Endothelial cell of umbilical vein (primary cell): ENCODE measurements around the gene SEC14L1. TPM values are rescaled to one million over a fixed set of nuclear protein-coding genes. Genes with fewer than 3 reads are reported as not detected.

Experiments
- BruUV-seq: library from RNA; stranded (reverse); fragments of 400-500 nt; replicated peaks from 2 replicates; lab custom pipeline; 2021; lab: Mats Ljungman, UMichigan
- CTCF ChIA-PET: fragments of 300-600, 350-600 bp; sonication (Branson Sonifier 250); formaldehyde crosslinking; loops from one replicate; lab custom pipeline; 2021; ENCODE audit warnings: antibody characterized with exemption, inconsistent platforms; lab: Charles Lee
- POLR2A ChIA-PET: fragments of 300-600, 350-600 bp; sonication (Branson Sonifier 250); formaldehyde crosslinking; loops from one replicate; lab custom pipeline; 2021; ENCODE audit warnings: antibody characterized with exemption, inconsistent platforms; lab: Charles Lee
- DNase-seq: peaks from one replicate; pipeline ENCODE4 v3.0.0-alpha.2; 2011; ENCODE audit warnings: low read depth, low spot score
- FAIRE-seq: peaks from 2 replicates; lab custom pipeline; 2011; peaks lifted over from hg19 to GRCh38; lab: Jason Lieb, UNC
- H2AFZ ChIP-seq: 2 replicates; pipeline ENCODE4 v1.6.0; 2012; ENCODE audit warnings: low read depth, low read length, control low read depth, inconsistent platforms
- H3K27ac ChIP-seq: 2 replicates; pipeline ENCODE4 v1.5.1; 2011; ENCODE audit warnings: low read depth, mild to moderate bottlenecking, control low read depth, low read length, moderate library complexity; ENCODE audit not compliant: insufficient read depth
- H3K27me3 ChIP-seq, 2 experiments: 2 replicates each; pipeline versions ENCODE4 v1.6.0 to v1.6.1; 2011; ENCODE audit warnings: low read length in 2 of 2, mixed read lengths in 1 of 2; ENCODE audit not compliant: control insufficient read depth in 2 of 2, insufficient read depth in 2 of 2
- H3K36me3 ChIP-seq, 2 experiments: 2 replicates in 1 of 2; 3 replicates in 1 of 2; pipeline ENCODE4 v1.5.1; 2011; ENCODE audit warnings: low read length in 2 of 2, mild to moderate bottlenecking in 1 of 2, moderate library complexity in 1 of 2; ENCODE audit not compliant: control insufficient read depth in 2 of 2, insufficient read depth in 2 of 2; ENCODE audit errors: extremely low read depth in 1 of 2
- H3K4me1 ChIP-seq: 3 replicates; pipeline ENCODE4 v1.5.1; 2011; ENCODE audit warnings: mild to moderate bottlenecking, low read length; ENCODE audit not compliant: control insufficient read depth, insufficient read depth; ENCODE audit errors: extremely low read depth
- H3K4me2 ChIP-seq: 2 replicates; pipeline ENCODE4 v1.6.1; 2011; ENCODE audit warnings: low read length, control low read depth, mixed read lengths; ENCODE audit not compliant: insufficient read depth
- H3K4me3 ChIP-seq, 3 experiments: fragments of 200-600 bp in 1 of 3; sonication (generic), shearing (Covaris generic) in 1 of 3; replicated peaks in 1 of 3; 2 replicates each; pipeline ENCODE4 v1.5.1; 2011 to 2016; ENCODE audit warnings: control low read depth in 3 of 3, low read length in 3 of 3, mild to moderate bottlenecking in 2 of 3, inconsistent platforms in 1 of 3, low read depth in 1 of 3, moderate library complexity in 1 of 3; ENCODE audit not compliant: insufficient read depth in 1 of 3
- H3K79me2 ChIP-seq: 2 replicates; pipeline ENCODE4 v1.6.0; 2012; ENCODE audit warnings: low read length, inconsistent platforms; ENCODE audit not compliant: control insufficient read depth, insufficient read depth
- H3K9ac ChIP-seq: replicated peaks from 2 replicates; pipeline ENCODE3; 2011; ENCODE audit warnings: low read length, control low read depth; ENCODE audit not compliant: insufficient read depth; ENCODE audit errors: extremely low read depth
- H3K9me1 ChIP-seq: replicated peaks from 3 replicates; pipeline ENCODE4 v1.6.0; 2011; ENCODE audit warnings: mild to moderate bottlenecking, low read length; ENCODE audit not compliant: control insufficient read depth, insufficient read depth; ENCODE audit errors: extremely low read depth
- H3K9me3 ChIP-seq: replicated peaks from 2 replicates; pipeline ENCODE4 v1.5.1; 2012; ENCODE audit warnings: low read length, inconsistent platforms; ENCODE audit not compliant: control insufficient read depth, insufficient read depth
- H4K20me1 ChIP-seq: replicated peaks from 2 replicates; pipeline ENCODE3; 2011; ENCODE audit warnings: mild to moderate bottlenecking, low read length; ENCODE audit not compliant: control insufficient read depth, insufficient read depth; ENCODE audit errors: extremely low read depth
- EZH2 ChIP-seq: IDR thresholded peaks from 2 replicates; pipeline ENCODE4 v1.6.1; 2012; ENCODE audit warnings: borderline replicate concordance, low read depth, mild to moderate bottlenecking, moderate library complexity, low read length, inconsistent platforms; ENCODE audit not compliant: severe bottlenecking
- FOS ChIP-seq: IDR thresholded peaks from 2 replicates; pipeline ENCODE4 v1.6.1; 2011; ENCODE audit warnings: mild to moderate bottlenecking, low read length, moderate library complexity, borderline replicate concordance; ENCODE audit not compliant: insufficient read depth
- GATA2 ChIP-seq: IDR thresholded peaks from 2 replicates; pipeline ENCODE4 v1.7.0; 2011; ENCODE audit warnings: low read depth, mild to moderate bottlenecking, moderate library complexity, mixed read lengths, low read length; ENCODE audit not compliant: insufficient read length, insufficient read depth
- JUN ChIP-seq: IDR thresholded peaks from 2 replicates; pipeline ENCODE4 v1.6.1; 2011; ENCODE audit warnings: borderline replicate concordance, low read depth; ENCODE audit not compliant: insufficient read length, insufficient read depth
- MYC ChIP-seq: IDR thresholded peaks from one replicate; pipeline ENCODE4 v1.6.1; 2011; ENCODE audit warnings: mild to moderate bottlenecking, low read depth, low read length
- POLR2A ChIP-seq: IDR thresholded peaks from 2 replicates; pipeline ENCODE4 v1.6.1; 2012; ENCODE audit warnings: low read depth, mild to moderate bottlenecking, control low read depth, low read length
- POLR2AphosphoS5 ChIP-seq: IDR thresholded peaks from 2 replicates; pipeline ENCODE4 v1.6.1; 2012; ENCODE audit warnings: low read depth, mild to moderate bottlenecking, control low read depth, low read length, moderate library complexity; ENCODE audit not compliant: insufficient read depth
- dilution Hi-C: fragments of 300-500 bp; cut with MboI; formaldehyde crosslinking; loops from one replicate; pipeline ENCODE4 v1.15.0; 2019; ENCODE audit warnings: low sequenced_read_pairs; ENCODE audit not compliant: extremely low pct_ligation_motif_present
- intact Hi-C: fragments of 100-400 bp; cut with micrococcal nuclease; formaldehyde crosslinking; loops from one replicate; pipeline ENCODE4 v1.10.0; 2022
- polyA plus RNA-seq, 4 experiments: library from polyadenylated mRNA; depleted of rRNA in 3 of 4; stranded (reverse) in 3 of 4; unstranded in 1 of 4; fragments of >200 nt; gene quantifications; 2 replicates each; pipeline versions ENCODE4 v1.2.1 to v1.2.3, GENCODE V29; 2011 to 2012; ENCODE audit warnings: missing spikeins in 1 of 4
- total RNA-seq: library from RNA; stranded (reverse); gene quantifications from 2 replicates; pipeline ENCODE4 v1.2.3, GENCODE V29; 2021
- TF ChIP-seq, protein P1 (sequence below): IDR thresholded peaks from 2 replicates; pipeline ENCODE4 v1.6.1; 2011; ENCODE audit not compliant: insufficient read depth, insufficient read length
- TF ChIP-seq, protein P2 (sequence below), 2 donors: IDR thresholded peaks; 1 replicate in 1 of 2; 2 replicates in 1 of 2; pipeline ENCODE4 v1.5.1; 2011; ENCODE audit warnings: low read length in 2 of 2, mild to moderate bottlenecking in 2 of 2, moderate library complexity in 2 of 2, control low read depth in 1 of 2, inconsistent platforms in 1 of 2, low read depth in 1 of 2; ENCODE audit not compliant: insufficient read depth in 1 of 2; ENCODE audit errors: extremely low read depth in 1 of 2

SEC14L1 gene
- total and polyA plus RNA-seq, 2 donors (not counting 3 experiments of a cell fraction or from before 2014, with no cell fraction given), result 215 to 631 TPM

DNA sequence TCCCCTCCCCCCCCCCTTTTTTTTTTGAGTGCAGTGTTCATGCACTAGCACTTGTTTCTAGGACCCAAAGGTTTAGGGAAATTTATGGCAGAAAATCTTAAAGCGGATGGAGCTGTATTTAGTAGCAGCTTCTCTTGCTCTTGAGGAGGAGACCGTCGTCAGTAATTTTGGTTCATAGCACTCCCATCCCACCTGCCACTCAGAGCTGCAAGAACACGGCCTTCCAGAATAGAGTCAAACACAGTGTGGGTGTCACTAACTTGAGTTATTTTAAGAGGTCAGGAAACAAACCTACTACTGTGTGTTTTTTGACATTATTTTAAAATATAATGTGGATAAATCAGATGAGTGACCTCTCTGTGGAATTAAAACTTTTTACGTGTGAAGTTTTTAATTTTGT, 37.3 kb downstream of the SEC14L1 start:
- dilution Hi-C loops (no loop called here), intact Hi-C loops (no loop called here)
- no peaks in the 10 kb centered on the region for H3K27me3 ChIP-seq
- H3K9me3 ChIP-seq, result peaks cover 3% of the 10 kb centered on the region
- no peak overlapping the region for H2AFZ ChIP-seq
- H3K27ac ChIP-seq, result no peak overlapping the region
- CTCF ChIA-PET, result interaction anchor here (0.8 to 1.8 kb wide), 8 partner anchors 9 to 90 kb away, joined by 3 to 7 read pairs (median 4); no protein-coding TSS in a partner anchor
- peaks cover 70% of the 10 kb centered on the region for H3K4me1 ChIP-seq
- no peak overlapping the region for H3K4me3 ChIP-seq
- H3K79me2 ChIP-seq, result peaks cover 98% of the 10 kb centered on the region
- FAIRE-seq, result no peak
- no TSS peak for BruUV-seq
- POLR2A ChIA-PET, result no interaction called here
- DNase-seq, result no peak
- no peak for TF ChIP-seq POLR2A
- TF ChIP-seq GATA2, result no peak
- no peak for TF ChIP-seq JUN
- H3K9me1 ChIP-seq, result no peaks in the 10 kb centered on the region
- no peaks in the 10 kb centered on the region for H4K20me1 ChIP-seq
- H3K36me3 ChIP-seq, result peaks cover 8 to 12% of the 10 kb centered on the region in 2 experiments
- no peak overlapping the region for H3K4me2 ChIP-seq
- H3K9ac ChIP-seq, result no peak overlapping the region

DNA sequence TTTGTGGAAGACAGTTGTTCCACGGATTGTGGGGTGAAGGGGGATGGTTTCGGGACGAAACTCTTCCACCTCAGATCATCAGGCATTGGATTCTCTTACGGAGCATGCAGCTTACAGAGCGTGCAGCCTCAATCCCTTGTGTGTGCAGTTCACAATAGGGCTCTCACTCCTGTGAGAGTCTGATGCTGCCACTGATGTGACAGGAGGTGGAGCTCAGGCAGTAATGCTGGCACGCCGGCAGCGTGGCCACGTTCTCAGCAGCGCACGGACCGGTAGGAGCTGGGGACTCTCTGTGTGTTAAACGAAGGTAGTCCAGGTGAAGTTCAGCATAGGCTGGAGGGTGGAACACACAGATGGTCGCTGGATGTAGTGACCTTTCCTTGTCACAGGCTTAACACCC, 37.8 kb downstream of the SEC14L1 start:
- intact Hi-C loops (no loop called here), dilution Hi-C loops (no loop called here)
- Histone ChIP-seq H3K27ac (no peak overlapping the region), H3K27me3 (no peaks in the 10 kb centered on the region), H3K9me1 (no peaks in the 10 kb centered on the region), H4K20me1 (peaks cover under 1% of the 10 kb centered on the region), H3K9me3 (peaks cover 3% of the 10 kb centered on the region), H3K79me2 (peaks cover 98% of the 10 kb centered on the region), H3K4me1 (peaks cover 67% of the 10 kb centered on the region), H3K4me2 (no peak overlapping the region), H3K4me3 (no peak overlapping the region), H3K9ac (no peak overlapping the region), H3K36me3 (peaks cover 8 to 12% of the 10 kb centered on the region in 2 experiments), H2AFZ (no peak overlapping the region)
- CTCF ChIA-PET, result interaction anchor here (1.0 to 1.6 kb wide), 7 partner anchors 10 to 90 kb away, joined by 3 to 7 read pairs (median 4); no protein-coding TSS in a partner anchor
- POLR2A ChIA-PET, result no interaction called here
- no TSS peak for BruUV-seq
- TF ChIP-seq, protein P1, sequence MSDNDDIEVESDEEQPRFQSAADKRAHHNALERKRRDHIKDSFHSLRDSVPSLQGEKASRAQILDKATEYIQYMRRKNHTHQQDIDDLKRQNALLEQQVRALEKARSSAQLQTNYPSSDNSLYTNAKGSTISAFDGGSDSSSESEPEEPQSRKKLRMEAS, result no peak
- TF ChIP-seq, protein P2, sequence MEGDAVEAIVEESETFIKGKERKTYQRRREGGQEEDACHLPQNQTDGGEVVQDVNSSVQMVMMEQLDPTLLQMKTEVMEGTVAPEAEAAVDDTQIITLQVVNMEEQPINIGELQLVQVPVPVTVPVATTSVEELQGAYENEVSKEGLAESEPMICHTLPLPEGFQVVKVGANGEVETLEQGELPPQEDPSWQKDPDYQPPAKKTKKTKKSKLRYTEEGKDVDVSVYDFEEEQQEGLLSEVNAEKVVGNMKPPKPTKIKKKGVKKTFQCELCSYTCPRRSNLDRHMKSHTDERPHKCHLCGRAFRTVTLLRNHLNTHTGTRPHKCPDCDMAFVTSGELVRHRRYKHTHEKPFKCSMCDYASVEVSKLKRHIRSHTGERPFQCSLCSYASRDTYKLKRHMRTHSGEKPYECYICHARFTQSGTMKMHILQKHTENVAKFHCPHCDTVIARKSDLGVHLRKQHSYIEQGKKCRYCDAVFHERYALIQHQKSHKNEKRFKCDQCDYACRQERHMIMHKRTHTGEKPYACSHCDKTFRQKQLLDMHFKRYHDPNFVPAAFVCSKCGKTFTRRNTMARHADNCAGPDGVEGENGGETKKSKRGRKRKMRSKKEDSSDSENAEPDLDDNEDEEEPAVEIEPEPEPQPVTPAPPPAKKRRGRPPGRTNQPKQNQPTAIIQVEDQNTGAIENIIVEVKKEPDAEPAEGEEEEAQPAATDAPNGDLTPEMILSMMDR (IDR thresholded peaks at IDR 0.05; ENCODE audit: extremely low read depth in 1 of 2, insufficient read depth in 1 of 2, low read depth in 1 of 2, low read length in 2 of 2), result no peak
- TF ChIP-seq EZH2 (no peak), FOS (no peak), GATA2 (no peak), POLR2AphosphoS5 (no peak), POLR2A (no peak), JUN (no peak), MYC (no peak)
- DNase-seq (no peak), FAIRE-seq (no peak)
